GM19452 (cell line): Measurements from ENCODE around the gene UBE2QL1.
A peak's percentile ranks its signal among the peaks of the same experiment; 100 is the strongest.

ENCODE experiments used
- ATAC-seq: cut with Tn5 transposase; IDR thresholded peaks from one replicate; pipeline ENCODE4 v1.9.1; 2021; ENCODE audit not compliant: unreplicated experiment

UBE2QL1 gene, protein sequence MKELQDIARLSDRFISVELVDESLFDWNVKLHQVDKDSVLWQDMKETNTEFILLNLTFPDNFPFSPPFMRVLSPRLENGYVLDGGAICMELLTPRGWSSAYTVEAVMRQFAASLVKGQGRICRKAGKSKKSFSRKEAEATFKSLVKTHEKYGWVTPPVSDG

DNA sequence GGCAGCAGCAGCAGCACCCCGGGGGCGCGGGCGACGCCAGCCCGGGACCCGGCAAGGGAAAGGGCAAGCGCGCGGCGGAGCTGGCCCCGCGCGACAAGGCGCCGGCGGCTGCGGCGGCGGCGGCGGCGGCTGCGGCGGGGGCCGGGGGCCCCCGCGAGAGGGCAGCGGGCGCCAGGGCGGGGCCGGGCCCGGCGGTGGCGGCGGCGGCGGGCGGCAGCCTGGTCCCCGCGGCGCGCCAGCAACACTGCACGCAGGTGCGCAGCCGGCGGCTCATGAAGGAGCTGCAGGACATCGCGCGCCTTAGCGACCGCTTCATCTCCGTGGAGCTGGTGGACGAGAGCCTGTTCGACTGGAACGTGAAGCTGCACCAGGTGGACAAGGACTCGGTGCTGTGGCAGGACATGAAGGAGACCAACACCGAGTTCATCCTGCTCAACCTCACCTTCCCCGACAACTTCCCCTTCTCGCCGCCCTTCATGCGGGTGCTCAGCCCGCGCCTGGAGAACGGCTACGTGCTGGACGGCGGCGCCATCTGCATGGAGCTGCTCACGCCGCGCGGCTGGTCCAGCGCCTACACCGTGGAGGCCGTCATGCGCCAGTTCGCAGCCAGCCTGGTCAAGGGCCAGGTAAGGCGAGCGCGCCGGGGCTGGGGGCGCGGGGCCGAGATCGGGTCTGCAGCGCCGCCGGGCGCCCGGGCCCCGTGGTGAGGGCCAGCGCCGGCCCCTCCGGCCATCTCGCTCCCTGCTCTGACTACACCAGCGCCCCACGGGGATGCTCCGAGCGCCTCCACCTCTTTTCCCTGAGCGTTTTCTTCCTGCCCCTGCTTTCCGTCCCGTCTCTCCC lies at the start of gene UBE2QL1:
UBE2QL1 (plus strand) TSS at position 238 of the 843 bp plus-strand sequence; CDS start at position 273, 35 bp downstream.
- ATAC-seq: peak; percentile 57

DNA sequence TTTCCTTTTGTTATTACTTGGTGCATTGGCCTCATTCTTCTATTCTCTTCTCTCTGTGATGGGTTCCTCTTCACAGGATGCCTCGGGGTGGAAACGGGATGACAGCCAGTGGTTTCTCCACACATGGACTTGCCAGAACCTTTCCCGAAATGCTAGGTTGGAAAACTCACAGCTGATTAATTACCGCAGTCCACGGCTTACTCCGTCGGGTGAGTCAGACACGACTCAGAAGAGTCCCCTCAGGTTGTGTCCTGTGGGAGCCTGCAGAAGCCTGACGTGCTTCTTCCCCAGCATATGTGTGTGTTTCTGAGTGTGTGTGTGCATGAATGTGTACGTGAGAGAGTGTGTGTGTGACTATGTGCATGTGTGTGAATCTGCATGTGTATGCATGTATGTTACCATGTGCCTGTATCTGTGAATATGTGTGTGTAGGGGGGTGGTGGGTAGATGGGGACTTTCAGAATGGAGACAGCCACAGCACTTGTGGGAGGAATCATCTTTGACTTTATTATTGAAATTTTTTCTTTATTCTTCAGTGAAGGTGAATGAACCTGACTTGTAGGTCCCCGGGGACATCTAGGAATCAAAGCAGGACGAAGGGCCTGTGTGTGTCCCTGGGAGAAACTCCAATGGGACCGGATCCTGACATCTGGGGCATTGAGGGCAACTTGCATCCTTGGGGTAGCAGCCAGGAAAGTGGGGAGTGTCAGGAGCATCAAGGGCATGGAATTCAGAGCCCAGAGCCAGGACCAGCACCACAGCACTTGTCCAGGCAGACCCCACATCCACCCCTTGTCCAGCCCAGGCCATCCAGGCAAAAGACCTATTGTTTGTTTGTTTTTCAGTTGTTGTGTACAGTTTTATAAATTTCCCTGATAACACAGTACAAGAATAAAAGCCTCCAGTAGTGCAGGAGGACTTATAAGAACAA lies 48.4 kb upstream of the UBE2QL1 start:
- no peak for ATAC-seq

DNA sequence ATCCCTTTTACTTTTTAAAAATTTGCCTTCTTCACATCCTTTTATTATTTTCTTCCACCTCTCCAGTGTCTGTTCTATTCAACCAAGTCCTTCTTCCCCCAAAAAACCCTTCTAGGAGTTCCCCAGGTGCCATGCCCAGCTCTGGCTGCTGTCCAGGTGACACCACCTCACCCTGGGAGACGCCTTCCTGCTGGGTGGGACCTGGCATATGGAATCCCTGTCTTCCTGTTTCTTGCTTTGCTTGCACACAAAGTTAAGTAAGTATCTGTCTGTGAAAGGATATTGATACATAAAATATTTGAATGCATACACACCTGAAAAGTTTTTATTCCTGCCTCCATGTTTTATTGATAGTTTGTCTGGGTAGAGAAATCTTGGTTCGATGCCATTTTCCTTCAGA lies 47.2 kb upstream of the UBE2QL1 start:
- ATAC-seq: no peak

DNA sequence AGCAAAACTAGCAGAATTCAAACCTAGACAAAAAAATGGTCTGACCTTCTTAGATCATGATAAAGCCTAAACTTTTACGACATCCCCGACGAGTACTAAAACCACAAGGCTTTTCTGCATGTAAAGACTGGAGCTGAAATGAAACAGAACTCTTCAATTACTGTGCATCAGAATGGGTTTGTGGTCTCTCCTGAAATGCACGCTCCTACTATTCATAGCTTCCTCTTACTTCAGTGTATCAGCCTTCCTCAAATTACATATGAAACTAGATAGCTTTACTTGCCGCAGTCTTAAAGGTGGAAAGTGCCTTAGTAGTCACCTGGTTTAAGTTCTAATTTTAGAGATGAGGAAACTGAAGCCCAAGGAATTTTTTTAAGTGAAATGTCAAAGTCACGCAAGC lies 45.7 kb upstream of the UBE2QL1 start:
- ATAC-seq: no peak

DNA sequence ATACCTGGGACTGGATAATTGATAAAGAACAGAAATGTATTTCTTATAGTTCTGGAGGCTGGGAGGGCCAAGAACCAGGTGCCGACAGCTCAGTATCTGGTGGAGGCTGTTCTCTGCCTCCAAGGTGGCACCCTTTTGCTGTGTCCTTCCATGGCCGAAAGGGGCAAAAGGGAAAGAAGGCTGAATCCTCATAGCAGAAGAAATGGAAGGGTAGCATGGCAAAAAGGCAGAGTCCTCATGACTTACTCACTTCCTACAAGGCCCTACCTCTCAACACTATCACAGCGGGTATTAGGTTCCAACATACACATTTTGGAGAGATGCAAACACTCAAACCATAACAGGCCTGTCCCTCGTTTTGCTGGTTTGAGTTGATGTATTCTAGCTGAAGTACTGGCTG lies 45.2 kb upstream of the UBE2QL1 start:
- no peak for ATAC-seq

DNA sequence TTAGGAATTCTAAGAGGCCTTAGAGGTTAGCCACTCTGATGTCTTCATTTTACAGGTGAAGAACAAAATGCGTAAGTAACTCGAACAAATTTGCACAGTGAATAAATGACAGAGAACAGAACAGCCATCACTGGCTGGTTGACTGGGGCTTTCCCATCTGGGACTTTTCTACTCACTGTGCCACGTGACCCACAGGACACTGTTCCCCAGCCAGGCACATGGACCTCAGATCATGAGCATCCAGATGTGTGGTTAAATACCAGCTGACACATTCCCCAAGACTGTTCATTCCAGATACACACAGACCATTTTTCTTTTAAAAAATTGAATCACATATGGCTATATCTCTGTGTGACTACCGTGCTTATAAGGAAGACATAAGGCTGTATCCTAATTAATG lies 44.5 kb upstream of the UBE2QL1 start:
- no peak for ATAC-seq

DNA sequence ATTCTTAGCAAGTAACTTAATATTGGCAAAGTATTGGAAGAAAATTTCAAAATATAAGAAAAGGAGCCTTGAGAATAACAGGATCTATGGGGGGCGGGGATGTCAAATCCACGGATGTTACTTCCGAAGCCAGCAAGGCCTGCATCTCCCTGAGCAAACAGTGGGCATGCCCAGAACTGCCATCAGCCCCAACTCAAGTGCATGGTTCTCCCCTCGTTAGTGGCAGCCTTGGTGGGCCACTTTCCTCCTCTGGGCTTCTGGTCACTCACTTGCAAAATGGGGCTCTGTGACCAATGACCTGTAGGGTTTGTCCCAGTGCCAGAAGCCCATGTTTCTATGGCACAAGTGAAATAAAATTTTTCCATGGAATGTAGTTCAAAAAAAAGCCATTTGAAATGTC lies 43.1 kb upstream of the UBE2QL1 start:
- ATAC-seq: no peak

DNA sequence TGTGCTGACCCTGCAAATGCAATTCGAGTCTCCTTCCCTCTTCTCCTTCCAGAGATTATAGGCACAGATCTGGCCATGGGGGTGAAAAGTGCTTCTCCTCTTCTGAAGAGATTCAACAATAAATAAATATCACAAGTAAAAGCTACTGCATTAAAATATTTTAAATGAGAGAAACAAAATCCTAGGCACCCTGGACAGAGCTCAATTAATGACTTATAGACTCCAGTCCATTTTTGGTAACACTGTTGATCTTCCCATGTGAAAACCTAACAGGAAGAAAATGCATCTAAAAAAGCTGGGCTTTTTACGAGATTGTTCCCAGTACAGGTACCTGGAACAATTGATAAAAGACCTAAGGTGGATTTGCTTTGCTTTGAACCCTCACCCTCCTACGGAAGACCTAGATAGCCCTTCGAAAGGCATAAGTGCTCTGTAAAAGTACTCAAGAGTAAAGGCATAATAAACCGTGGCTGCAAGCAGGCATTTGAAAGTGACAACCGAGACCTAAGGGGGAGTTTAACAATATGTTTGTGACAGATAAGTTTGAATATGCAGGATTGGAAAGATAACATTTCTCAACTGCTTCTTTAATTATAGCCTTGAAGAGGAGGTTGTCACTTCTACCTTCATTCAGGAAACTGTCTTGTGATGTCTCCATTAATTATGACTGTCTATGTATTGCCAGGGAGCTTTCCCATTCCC lies 41.0 kb upstream of the UBE2QL1 start:
- no peak for ATAC-seq

DNA sequence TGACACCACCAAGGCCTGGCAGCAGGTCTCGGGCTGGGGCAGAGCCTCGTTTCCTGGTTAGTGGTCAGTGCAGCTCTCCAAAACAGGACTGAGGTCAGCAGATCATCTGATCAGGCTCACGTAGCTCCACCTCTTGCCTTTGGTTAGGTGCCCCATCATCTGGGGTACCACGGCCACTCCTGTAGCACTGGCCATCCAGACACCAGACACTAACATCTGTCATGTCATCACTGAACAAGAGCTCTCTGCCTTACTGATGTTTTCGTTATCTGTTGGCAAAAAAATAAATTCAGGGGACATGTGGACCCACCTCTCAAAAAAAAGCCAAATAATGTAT lies 40.4 kb upstream of the UBE2QL1 start:
- ATAC-seq: no peak

DNA sequence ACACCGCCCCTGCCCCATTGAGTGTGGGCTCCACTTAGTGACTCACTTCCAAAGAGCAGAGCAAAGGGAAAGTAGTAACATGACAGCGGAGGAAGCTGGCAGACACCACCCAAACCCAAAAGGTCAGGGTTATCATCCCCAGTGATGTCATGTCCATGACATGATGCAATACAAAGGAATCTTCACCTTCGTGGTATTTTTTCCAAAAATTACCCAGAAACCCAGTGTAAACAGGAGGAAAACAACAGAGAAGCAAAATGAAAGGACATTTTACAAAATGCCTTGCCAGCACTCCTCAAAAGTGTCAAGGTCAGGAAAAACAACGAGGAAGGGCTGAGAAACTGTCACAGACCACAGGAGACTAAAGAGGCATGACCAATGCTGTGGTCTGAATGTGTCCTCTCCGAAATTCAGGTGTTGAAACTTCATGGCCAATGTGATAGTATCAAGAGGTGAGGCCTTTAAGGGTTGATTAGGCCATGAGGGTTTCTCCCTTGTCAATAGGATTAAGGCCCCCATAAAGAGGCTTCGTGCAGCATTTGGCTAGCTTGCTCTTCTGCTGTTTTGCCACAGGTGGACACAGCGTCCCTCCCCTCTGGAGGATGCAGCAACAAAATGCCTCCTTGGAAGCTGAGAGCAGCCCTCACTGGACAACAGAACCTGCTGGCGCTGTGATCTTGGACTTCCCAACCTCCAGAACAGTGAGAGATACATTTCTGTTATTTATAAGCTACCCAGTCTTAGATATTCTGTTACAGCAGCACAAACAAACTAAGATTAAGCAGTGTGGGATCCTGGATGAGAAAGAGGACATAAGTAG lies 39.8 kb upstream of the UBE2QL1 start:
- no peak for ATAC-seq

DNA sequence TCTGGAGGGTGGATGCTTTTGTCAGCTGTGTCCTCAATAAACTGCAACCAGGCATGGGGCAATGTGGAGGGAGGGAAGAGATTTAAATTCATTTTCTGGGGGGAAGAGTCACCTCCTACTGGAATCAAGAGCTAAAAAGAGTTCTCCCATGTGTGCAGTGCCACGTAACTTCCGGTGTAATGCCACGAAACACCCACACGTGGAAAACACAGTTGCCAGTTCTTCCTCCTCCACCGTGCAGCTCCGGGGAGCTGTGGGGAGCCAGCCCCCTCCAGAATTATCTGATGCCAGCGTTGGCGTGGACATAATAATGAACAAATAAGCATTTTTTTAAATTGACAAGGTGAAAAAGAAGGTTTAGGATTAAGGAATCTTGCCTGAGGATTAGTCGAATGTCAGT lies 38.2 kb upstream of the UBE2QL1 start:
- no peak for ATAC-seq

DNA sequence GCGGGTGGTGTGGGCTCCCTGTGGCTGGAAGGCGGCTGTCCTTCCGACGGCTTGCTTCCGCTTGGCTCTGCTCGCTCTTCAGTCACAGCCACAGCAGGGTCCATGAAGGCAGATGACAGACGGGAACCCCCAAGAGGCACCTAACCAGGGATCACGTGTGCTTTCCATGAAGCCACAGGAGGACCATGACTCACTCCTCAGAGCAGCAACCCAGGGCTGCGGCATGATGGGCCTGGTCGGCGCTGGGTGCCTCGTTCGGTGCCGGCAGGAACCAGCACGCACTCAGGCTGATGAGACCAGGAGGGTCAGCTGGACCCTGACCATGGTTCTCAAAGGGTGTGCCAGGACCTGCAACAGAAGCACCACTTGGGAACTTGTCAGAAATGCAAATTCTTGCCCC lies 37.5 kb upstream of the UBE2QL1 start:
- no peak for ATAC-seq

DNA sequence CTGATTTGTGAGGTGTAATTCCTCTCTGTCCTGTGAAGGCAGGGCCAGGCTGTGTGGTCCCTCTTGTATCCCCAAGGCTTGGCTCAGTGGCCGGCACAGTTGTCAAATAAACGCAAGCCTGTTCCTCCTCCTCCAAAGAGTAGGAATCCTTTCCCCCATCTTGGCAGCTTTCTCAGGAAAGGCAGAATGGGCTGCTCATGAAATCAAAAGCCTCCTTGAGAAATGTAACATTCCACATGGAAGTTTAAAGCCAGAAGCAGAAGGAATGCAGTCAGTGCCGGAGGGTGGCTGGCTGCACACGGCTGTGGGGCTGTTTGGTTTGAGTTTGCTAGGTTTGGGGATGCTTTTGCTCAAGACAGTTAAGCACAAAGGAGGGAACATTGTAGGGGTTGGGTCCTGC lies 35.8 kb upstream of the UBE2QL1 start:
- ATAC-seq: no peak

DNA sequence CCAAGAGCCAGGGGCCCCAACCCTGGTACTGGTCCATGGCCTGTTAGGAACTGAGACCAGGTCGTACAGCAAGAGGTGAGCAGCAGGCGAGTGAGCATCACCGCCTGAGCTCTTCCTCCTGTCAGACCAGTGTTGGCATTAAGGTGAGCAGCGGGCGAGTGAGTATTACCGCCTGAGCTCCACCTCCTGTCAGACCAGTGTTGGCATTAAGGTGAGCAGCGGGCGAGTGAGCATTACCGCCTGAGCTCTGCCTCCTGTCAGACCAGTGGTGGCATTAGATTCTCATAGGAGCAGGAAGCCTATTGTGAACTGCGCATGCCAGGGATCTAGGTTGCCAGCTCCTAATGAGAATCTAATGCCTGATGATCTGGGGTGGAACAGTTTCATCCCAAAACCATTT lies 31.0 kb upstream of the UBE2QL1 start:
- ATAC-seq: no peak

DNA sequence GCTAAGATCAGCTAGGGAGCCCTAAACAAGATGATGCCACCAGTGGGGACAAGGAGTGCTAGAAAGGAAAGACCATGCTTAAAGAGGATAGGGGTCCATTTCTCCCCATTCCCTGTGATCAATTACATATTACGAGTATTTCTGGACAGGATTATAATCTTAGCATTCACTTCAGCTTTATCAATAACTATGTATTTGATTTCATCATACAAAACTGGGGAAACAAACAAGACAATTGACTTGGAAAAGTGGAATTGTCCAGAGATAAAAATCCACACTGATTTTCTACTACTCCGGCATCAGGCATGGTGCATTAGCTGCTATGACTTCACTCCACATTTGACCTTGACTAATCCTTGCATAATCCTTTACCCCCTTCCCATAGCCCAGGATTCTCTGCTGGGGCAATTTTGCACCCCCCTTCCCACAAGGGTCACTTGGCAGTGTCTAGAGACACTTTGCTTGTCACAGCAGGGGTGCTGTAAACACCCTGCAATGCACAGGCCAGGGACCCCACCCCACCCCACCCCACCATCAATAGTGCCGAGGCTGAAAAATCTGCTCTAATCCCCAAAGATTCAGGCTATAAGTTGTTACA lies 29.9 kb upstream of the UBE2QL1 start:
- ATAC-seq: no peak

DNA sequence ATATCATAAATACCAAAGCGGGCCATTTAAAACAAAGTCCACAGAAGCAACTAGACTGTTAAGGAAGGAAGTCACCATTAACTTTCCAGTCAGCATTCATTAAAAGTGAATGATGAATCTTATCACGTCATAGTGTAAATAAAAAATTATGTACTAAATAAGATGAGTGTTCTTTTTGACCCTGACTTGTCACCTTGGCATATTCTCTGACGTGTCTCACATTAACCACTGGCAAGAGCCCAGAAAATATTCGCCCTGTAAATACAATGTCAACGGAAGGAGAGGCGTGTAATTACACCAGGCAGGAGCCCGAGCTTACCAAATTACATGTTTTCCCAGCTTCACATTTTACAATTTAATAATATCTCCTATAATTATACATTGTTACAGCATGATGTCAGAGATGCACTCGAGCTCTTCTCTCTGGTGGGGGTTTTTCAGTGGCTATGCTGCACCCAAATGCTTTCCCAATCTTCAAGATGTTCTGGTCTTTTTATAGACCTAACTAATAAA lies 29.3 kb upstream of the UBE2QL1 start:
- no peak for ATAC-seq

DNA sequence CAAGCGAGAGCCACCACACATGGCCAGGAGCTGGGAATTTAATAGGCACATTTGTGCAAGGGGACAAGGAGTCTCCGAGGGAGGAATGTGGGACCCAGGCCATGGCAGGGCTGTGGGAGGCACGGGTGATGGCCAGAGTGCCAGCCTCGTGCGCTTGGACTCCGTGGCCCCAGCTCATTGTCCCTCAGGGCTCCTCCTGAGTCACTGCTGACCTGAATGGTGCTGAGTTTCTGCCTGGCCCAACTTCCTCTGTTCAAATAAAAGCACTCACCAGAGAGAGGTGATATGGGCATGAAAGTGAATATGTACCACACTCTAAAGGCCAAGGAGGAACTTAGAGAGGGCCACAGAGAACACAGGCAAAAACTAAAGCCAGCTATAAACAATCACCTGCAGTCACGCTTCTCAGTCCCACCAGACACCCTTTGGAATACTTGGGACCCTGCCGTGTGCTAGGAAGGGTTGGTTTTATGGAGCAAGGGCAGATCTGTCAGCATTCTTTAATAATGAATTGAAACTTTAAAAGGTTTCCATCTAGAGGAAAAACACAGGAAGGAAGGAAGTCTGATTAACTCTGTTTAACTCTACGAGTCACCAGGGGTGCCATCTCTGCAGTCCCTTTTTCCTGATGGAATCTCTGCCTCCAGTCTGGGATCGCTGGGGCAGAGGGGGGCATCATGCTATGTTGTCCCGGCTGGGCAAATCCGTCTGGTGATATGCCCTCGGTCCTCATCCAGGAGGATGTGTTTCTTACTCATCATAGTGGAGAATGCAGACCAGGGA lies 25.1 kb upstream of the UBE2QL1 start:
- no peak for ATAC-seq

DNA sequence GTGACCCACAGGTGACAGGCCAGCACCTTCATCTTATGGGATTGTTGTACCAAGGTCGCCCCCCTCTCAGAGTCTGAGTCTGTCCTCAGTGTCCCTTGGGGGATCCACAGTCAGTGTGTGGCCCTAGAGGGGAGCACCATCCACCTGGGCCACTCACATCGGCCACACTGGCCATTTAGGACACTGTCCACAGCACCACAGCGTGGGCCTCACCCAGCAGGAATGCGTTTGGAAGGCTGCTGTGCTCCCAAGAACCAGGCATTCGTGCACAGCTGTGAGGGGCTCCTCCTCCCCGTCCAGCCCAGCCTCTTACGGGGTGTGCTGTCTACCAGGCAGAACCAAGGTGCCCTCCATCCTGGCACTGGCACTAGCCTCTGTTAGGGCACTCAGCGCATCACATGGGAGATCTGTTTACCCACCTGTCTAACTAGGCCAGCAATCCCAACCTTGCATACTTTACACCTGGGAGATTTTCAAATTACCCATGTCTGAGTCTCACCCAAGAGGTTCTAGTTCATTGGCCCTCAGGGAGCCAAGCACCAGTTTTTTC lies 24.5 kb upstream of the UBE2QL1 start:
- ATAC-seq: no peak

DNA sequence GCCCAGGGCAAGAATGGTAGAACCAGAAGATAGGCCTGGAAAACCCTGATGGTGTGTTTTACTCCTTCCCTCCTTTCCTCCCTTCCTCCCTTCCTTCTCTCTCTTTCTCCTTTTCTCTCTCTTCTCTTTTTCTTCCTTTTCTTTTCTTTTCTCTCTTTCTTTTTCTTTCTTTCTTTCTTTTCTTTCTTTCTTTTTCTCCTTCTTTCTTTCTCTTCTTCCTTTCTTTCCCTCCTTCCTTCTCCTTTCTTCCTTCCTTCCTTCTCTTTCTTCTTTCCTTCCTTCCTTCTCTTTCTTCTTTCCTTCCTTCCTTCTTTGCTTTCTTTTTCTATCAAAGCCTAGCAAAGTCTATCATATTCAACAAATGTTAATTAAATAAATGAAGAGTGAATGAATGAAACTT lies 24.0 kb upstream of the UBE2QL1 start:
- ATAC-seq: no peak
